RKO (cell line): Measurements from ENCODE around the gene DCHS1.

ENCODE experiments used
- DNase-seq: peaks from one replicate; pipeline ENCODE4 v3.0.0-alpha.2; 2016; ENCODE audit warnings: low spot score

Gene DCHS1

GRCh38 chr11:6611092-6611962, 44.3 kb downstream of the DCHS1 start:
- DNase-seq, result peak; percentile 47

GRCh38 chr11:6610591-6610990, 45.0 kb downstream of the DCHS1 start:
- DNase-seq, result no peak

DNA sequence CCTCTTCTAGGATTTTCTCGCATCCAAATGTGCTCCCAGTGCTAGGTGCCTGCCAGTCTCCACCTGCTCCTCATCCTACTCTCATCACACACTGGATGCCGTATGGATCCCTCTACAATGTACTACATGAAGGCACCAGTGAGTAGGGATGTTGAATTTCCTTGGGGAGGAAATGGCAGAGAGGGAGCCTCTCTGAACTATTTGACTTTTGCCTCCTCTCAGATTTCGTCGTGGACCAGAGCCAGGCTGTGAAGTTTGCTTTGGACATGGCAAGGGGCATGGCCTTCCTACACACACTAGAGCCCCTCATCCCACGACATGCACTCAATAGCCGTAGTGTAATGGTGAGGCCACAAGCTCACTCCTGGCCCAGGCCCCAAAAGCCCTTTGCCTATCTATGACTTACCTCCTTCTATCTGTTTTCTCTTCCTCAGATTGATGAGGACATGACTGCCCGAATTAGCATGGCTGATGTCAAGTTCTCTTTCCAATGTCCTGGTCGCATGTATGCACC, 46.0 kb downstream of the DCHS1 start:
- DNase-seq, result no peak

- no peak for DNase-seq
Observed at GRCh38 chr11:6608726-6609501, 46.7 kb downstream of the DCHS1 start.

DNA sequence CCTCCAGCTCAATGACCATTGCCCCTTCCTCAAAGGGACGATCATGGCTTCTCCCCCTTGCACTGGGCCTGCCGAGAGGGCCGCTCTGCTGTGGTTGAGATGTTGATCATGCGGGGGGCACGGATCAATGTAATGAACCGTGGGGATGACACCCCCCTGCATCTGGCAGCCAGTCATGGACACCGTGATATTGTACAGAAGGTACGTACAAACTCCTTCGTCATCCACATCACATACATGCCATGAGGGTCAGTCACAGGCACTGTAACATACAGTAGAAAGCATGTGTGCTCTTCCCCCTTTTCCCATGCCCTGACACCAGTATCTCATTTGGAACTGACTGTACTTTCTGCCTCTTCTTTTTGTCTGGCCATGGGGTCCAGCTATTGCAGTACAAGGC, 47.6 kb downstream of the DCHS1 start:
- no peak for DNase-seq

GRCh38 chr11:6607190-6607795, 48.3 kb downstream of the DCHS1 start:
- no peak for DNase-seq

GRCh38 chr11:6606471-6607189, 49.0 kb downstream of the DCHS1 start:
- peak; percentile 96 for DNase-seq

DNA sequence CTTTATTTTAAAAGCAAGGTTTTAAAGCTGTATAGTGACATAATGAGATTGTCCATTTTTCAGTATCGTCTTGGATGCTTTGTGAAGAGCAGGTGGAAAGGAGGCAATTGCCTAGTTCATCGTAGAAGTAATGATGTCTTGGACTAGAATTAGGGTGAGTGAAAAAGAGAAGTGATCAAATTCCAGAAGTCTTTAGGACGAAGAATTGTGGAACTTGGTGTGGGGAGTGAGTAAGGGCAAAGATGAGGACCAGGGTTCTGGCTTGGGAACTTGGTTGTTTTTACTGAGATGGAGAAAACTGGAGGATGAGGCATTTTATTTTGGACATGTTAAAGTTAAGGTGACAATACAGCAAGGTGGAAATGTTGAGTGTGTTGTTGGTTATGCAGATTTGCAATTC, 50.8 kb downstream of the DCHS1 start:
- DNase-seq, result peak; percentile 15

GRCh38 chr11:6604081-6604626, 51.5 kb downstream of the DCHS1 start:
- peak; percentile 81 for DNase-seq

GRCh38 chr11:6603287-6604080, 52.1 kb downstream of the DCHS1 start, which contains the start of the genes ILK and RRP8:
Gene ILK (plus strand): TSS chr11:6603774. CDS start chr11:6604272, 498 bp downstream.
Gene RRP8 (minus strand): TSS chr11:6603616. CDS start chr11:6603502, 114 bp downstream.
- DNase-seq, result peak; percentile 90

DNA sequence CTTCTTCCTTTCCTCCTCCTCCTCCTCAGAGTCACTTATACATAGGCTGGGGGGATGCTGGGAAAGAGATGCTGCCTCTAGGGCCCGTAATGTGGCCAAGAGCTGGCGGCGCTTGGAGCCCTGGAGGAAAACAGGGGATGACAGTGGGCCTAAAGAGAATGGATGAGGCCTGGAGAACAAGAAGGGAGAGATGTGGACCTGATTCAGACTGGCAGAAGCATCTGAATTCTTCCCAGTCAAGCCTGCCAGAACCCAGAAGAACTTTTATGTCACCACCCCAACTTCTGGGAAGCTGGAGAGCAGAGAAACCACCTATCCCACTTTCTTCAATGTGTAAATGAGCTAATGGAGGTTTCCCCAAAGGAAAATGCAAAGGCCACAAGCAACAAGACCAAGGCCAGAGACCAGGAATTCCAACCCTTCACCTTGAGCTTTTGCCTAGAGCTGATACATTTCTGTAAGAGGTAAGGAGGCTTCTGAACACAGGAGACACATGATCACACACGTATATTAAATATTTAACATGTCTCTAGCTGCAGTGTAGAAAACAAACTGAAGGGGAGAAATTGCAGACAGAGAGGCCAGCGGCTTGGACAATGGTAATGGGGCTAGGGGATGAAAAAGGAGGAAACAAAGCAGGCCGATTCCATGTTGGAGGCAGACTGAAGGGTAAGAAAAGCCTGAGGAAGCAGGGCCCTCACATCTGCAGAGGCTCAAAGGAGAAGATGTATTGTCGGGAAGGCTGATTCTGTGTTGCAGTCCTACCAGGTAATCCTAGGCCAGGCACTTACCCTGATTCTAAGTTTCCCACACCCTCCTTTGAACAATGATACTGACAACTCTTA, 53.3 kb downstream of the DCHS1 start:
- DNase-seq, result no peak

GRCh38 chr11:6601041-6601461, 54.6 kb downstream of the DCHS1 start:
- DNase-seq, result no peak

GRCh38 chr11:6599881-6600390, 55.7 kb downstream of the DCHS1 start:
- no peak for DNase-seq

GRCh38 chr11:6599449-6599848, 56.2 kb downstream of the DCHS1 start:
- no peak for DNase-seq

DNA sequence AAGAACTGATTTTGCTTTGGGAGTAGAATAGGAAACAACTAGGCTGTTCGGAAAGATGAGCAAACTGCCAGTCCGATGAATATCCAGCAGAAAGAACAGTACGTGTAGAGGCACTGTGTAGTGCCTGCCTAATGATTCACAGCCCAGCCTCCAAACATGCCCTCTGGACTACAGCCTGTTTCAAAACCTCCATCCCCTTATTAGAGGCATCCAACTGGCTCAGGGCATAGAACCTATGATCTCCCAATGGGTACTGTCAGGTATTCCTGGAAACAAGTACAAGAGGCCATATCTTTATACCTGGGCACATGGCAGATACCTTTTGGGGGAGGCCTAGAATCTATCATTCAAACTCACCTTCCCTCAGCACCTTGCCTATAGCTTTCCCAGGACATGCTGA, 57.1 kb downstream of the DCHS1 start:
- DNase-seq, result no peak

GRCh38 chr11:6596239-6596877, 59.3 kb downstream of the DCHS1 start:
- no peak for DNase-seq

DNA sequence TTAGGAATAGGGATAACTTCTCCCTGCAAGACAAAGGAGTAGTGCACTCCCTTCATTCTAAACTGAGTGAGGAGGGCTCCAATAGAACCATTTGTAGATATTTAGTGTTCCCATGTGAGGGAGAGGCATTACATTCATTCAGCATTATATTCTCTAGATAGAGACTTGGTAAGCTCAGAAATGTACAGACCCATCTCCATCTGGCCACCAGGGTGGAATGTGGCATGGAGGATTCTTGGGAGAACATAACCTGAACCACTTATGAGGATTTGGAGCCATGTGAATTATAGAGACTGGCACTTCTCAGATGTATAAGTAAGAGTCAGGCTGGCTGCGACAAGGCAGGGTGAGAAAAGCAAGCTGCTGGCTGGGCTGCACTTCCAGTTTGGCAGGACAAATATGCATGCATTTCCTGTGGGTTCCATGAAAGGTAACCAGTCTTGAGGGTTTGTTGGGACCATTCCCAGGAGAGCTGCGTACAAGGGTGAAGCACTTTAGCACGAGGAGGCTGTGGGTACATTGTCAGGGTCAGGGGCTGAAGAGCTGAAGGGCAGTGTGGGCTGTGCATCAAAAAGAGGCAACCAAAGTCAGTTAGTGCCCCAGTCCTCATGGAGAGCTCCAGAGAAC, 61.4 kb downstream of the DCHS1 start:
- no peak for DNase-seq

- DNase-seq, result no peak
Observed at GRCh38 chr11:6588018-6588417, 67.6 kb downstream of the DCHS1 start.
